Activated naive CD4-positive, alpha-beta T cell treated with anti-CD3 and anti-CD28 coated beads, Interleukin-2, amount 50 U/mL, for 16 hours (primary cell): ENCODE measurements around the gene TRPC4AP.

Experiments
- DNase-seq: peaks from one replicate; pipeline ENCODE4 v3.0.0-alpha.2; 2020

Gene TRPC4AP

GRCh38 chr20:34985461-34986310, 106.9 kb downstream of the TRPC4AP start:
- DNase-seq = no peak

GRCh38 chr20:34984756-34985261, 107.8 kb downstream of the TRPC4AP start:
- DNase-seq = no peak

DNA sequence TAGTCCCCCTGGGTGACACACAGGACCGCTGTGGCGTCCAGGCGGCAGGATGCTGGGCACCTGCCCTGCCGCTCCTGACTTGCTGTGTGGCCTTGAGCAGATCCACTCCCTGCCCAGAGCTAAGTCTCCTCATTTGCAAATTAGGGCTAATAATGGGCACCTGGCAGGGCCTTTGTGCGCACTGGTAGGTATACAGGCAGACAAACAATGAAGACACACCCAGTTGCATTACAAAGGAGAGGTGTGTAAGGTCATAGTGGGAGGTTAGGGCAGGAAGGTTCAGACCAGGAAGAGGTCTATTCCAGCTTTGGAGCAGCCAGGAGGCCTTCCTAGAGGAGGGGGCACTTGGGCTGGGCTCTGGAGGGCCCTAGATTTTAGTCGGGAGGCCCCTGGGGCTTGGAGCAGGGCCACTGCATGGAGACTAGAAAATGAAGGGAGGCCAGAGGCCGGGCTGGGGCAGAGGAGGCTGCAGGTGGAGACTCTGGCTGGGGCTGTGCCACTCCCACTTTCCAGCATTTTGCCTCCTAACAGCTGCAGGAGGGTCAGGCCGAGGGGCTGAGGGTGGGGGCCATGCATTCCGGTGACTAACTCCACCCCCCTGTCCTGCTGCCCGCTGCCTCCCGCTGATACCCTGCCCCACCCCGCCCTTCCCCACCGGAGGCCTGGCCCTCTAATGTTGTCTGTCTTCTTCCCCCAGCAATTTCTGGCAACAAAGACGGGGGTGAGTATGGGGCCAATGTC, 108.4 kb downstream of the TRPC4AP start:
- no peak for DNase-seq

DNA sequence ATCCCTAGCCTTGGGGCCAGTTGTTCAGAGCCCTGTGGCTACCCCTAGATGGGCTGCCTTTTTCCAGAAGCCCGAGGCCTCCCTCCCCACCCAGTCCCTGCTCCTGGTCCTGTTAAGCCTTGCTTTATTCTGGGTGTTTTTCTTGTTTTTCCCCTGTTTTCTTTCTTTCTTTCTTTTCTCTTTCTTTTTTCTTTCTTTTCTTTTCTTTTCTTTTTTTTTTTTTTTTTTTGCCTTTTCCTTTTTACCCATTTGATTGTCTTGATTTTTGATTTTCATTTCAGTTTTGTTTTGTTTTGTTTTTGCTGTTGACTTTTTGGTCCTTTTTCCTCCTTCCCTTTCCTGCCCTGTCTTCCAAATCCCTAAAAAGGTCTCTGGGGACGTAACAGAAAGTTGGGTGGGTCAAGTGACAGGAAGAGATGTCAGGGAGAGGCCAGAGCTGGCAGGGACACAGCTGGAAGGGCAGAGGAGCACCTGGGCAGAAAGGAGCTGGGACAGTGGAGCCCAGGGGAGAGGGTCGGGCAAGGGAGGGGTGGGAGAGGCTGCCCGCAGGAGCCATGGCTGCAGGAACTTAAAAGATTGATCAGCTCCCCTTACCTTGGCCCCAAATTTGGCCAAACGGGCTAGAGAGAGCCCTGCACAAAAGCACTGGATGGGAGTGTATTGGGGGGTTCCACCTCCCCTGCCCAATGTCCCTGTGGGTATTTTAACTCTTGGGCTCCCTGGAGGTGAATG, 109.4 kb downstream of the TRPC4AP start:
- DNase-seq = no peak

GRCh38 chr20:34982270-34983088, 110.1 kb downstream of the TRPC4AP start:
- no peak for DNase-seq

GRCh38 chr20:34980543-34981233, 111.9 kb downstream of the TRPC4AP start:
- no peak for DNase-seq

DNA sequence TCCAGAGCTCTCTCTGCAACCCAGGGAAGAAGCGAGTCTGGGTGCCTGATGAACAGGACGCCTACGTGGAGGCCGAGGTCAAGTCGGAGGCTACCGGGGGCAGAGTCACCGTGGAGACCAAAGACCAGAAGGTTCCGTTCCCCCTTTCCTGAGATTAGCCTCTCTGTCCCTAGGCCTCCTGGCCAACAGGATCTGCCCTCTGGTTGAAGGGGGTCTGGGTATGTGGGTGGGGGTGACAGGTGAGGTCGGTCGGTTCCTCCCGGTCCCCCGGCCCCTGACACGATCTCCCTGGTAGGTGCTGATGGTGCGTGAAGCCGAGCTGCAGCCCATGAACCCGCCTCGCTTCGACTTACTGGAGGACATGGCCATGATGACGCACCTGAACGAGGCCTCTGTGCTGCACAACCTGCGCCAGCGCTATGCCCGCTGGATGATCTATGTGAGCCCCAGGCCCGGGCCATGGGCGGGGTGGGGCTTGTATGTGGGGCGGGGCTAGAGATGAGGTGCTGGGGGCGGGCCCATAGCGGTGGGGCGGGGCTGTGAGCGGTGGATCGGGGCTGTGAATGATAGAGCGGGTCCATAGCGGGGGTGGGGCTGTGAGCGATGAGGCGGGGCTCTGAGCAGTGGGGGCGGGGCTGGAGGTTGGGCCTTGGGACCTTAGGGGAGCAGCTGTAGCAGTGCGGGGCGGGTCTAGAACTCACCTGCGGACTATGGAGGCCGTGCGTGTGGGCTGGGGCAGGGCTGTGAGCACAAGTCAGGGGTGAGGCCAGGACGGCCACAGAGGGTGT, 113.0 kb downstream of the TRPC4AP start:
- no peak for DNase-seq

GRCh38 chr20:34978092-34978744, 114.4 kb downstream of the TRPC4AP start:
- no peak for DNase-seq

DNA sequence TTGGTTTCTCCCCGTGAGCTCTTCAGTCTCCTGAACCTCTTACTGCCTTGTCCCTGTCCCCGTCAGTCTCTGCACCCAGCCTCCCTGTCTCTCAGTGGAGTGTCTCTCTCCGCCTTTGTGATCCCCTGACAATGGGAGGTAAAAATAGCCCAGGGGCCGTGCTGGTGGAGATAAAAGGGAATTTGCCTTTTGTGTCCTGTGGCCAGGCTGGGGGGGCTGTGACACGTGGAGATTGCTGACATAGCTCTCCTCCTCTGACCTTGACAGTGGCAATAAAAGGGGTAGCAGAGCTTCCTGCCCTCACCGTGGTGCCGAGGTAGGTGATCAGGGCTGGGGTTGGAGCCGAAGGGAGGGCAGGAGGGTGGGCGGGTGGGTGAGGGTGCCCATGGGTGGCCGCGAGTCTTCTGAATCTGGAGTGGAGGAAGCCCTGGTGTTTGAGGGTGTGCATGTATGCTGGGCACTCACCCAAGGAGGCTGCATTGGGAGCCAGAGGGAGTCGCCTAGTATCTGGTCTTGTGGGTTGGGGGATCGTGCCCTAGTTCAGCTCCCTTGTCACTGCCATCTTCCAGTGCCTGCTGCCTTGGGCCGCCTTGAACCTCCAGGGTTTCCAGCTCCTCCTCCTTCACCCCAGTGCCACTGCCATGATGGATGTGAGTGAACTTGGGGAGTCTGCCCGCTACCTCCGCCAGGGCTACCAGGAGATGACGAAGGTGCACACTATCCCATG, 115.1 kb downstream of the TRPC4AP start:
- no peak for DNase-seq

GRCh38 chr20:34976286-34976685, 116.3 kb downstream of the TRPC4AP start:
- DNase-seq = no peak

- no peak for DNase-seq
Measured at GRCh38 chr20:34974246-34974645, 118.4 kb downstream of the TRPC4AP start.

DNA sequence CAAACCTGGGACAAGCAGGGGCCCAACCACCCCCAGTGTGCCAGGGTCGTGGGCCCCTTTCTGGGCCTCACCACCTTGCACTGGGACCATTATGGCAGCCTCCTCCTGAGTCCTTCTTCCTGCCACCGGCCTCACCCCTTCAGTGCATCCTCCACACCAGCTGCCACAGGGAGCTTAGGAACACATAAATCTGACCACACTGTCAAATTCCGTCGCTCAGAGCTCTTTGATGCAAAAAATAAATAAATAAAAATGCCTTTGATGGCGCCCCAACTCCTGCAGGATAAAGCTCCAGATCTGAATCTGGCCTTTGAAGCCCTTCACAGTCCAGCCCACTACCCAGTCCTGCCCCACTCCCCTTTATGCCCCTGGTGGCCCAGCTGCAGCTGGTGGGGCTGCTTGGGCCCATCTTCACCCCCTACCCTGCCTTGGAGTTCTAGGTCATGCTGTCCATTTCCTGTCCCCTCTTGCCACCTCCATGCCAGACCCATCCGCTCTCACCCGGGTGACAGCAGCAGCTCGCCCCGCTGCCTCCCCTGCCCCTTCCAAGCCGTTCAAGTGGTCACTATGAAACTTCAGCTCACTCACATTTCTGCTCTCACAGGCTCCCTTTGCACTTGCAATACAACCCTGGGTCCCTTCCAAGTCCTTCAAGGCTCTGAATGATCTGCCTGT, 120.9 kb downstream of the TRPC4AP start:
- no peak for DNase-seq

DNA sequence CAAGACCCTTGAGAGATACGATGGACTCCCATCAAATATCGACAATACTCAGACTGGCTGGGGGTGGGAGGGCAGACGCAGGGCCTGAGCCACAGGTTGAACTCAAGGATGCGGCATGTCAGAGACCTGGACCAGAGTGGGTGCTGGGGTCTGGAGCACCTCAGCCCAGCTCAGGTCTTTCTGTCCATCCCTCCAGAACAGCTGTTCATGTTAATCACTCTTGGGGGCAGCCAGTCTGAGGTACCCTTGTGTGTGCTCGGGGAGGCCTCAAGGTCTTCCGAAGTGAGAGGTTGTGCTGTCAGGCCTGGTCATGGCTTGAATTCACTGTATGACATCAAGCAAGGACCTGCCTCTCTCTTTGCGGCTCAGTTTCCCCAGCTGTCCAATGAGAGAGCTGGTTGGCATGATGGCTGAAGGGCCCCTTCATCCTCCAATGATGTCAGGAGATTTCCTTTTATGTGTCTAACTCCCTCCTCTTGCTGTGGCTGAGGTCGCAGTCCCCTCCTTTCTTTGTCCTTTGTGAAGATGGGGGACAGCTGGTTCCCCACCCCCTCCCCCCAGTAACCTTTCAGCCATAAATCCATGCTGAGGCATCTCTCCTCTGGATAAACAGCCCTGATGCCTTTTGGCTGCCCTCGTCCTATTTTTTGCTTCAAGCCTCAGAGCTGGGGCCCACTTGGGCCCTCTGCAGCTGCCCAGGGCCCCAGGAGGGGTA, 121.6 kb downstream of the TRPC4AP start:
- no peak for DNase-seq

- DNase-seq = no peak
Measured at GRCh38 chr20:34970193-34970840, 122.3 kb downstream of the TRPC4AP start.

- DNase-seq = no peak
Measured at GRCh38 chr20:34968042-34968775, 124.4 kb downstream of the TRPC4AP start.

DNA sequence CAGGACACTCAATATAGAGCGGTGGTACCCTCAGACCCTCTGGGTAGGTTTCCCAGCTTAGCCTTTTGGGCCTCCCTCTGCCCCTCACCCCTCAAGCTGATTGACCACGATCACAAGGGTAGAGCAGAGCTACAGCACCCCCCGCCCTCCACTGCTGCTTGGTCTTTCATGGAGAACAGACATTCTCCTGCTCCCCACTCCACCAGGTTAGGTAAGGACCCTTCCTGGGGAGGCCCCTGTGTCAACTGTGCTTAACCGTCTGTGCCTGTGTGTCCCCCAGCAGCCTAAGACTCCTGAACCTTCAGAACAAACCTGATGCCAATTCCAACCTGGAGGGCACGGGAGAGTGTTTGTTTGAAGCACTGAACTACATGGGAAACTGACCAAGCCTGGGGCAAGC, 125.2 kb downstream of the TRPC4AP start:
- DNase-seq = no peak

DNA sequence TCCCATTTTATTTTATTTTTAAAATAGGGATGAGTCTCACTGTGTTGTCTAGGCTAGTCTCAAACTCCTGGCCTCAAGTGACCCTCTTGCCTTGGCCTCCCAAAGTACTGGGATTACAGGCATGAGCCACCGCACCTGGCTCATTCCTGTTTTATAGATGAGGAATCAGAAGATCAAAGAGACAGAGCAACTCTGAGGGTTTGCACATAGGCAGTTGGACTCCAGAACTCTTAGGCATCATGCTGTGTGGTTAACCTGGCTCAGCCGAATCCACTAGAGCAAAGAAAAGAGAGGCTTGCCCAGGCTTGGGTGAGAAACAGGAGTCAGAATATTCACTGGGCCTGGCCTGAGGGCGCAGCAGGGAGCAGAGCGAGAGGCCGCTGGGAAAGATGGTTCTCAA, 127.6 kb downstream of the TRPC4AP start:
- no peak for DNase-seq
